Measurements from ENCODE around the gene PRDM2.

The PRDM2 gene

DNA sequence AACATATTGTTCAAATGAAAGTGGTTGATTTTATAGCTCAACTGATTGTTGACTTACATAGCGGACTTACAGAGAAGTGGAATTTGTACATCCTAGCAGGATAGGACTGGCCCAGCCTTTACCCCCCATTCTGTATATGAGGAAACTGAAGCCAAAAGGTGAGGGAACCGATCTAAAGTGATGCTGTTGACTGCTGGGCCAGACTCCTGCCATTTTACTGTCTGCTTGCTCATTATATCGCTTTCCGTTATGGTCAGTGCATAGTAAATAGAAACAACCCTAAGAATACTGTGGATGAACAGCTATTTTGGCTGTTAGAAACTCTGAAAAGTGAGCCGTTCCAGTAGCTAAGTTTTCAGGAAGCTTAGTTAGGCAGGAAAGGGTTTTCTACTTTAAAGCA lies 31.9 kb downstream of the PRDM2 start:
- in situ Hi-C loops (cut with HindIII; ENCODE audit: low sequenced_read_pairs): no loop called here

DNA sequence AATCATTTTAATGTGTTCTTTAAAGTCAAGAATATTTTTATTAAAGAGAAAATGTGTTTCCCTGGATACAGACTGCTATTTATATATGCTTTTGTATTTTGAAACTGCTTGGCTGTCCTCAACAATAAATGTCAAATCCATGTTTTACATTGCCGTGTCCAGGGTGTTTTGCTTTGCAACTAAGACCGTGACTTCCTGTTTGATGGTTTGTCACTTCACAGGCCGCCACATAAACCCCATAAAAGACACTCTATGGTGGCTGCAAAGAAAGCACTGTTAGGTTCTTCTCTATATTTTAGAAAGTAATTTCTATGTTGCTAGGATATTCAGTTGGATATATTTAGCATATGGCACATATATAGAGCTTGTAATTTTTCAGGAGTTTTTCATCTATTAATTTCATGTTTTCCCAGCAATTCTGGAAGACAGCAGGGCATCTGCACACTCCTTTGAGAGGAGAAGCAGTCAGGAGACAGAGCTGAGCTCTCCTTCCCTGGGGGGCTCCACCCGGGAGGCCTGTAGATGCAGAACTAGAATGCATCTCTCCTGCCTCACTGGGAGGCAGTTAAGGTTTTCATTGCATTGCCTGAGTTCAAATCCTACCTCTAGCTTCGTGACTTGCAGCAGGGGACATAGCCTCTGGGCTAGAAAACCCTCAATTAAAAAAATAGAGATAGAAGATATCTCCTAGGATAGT lies 33.1 kb downstream of the PRDM2 start:
- in situ Hi-C loops (cut with HindIII; ENCODE audit: low sequenced_read_pairs): no loop called here

DNA sequence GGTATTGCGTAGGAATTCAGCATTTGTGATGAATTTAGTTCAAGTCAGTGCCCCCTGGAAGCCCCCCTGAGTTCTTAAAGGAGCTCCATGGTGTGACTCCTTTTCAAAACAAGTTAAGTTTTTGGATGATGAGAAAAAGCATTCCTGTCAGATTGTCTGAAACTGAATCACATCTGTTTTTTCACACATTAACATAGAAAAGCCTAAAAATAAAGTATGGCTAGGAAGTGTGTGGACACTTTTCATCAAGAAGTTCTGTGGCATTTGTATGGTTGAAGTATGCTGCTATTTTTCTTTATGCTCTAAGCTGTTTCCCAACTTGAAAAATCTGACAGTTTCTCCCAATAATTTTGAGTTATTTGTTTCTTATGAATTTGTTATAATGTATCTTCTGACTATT lies 33.7 kb downstream of the PRDM2 start:
- in situ Hi-C loops (cut with HindIII; ENCODE audit: low sequenced_read_pairs): no loop called here

DNA sequence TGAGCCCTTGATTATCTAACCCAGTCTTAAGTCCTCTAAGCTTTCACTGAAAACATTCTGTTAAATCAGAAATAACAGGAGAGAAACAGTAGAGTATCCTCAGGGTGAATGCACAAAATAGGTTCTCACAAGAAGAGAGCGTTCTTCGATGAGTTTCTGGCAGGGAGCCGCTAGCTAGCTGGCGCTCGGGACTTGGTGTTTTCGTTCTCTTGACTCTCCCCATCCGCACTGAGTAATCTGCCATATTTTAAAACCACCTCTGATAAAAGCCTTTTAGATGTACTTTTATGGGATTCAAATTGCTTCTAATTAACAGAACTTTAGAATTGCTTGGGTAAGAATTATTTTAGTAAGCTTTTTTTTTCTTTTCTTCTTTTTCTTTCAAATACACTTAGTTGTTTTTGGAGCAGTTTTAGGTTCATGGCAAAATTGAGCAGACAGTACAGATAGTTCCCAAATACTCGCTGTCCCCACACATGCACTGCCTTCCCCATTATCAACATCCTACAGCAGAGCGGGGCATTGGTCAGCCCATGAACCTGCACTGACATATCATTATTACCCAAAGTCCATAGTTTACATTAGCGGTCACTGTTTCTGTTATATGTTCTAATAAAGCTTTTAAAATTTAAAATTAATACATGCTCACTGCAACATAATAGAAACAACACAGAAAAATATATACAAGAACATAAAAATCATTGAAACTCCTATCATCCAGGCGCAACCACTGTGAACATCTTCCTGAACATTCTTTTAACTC lies 35.4 kb downstream of the PRDM2 start:
- in situ Hi-C loops (cut with HindIII; ENCODE audit: low sequenced_read_pairs): no loop called here

DNA sequence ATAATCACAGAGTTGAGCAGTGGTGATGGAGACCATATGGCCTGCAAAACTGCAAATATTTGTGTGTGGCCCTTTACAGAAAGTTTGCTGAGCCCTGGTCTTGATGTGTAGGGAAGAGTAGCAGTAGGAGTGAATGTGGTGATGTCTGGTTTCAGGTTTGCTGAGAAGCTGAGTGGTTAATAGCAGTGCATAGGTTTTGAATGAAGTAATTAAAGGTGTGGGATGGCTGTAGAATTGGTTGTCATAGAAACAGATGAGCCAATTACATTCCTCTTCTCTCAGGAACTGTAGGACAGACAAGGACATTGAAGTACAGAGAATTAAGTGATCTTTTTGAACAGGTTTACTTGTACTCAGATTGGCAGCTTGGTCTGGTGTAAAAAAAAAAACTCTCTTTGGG lies 37.4 kb downstream of the PRDM2 start:
- in situ Hi-C loops (cut with HindIII; ENCODE audit: low sequenced_read_pairs): no loop called here

DNA sequence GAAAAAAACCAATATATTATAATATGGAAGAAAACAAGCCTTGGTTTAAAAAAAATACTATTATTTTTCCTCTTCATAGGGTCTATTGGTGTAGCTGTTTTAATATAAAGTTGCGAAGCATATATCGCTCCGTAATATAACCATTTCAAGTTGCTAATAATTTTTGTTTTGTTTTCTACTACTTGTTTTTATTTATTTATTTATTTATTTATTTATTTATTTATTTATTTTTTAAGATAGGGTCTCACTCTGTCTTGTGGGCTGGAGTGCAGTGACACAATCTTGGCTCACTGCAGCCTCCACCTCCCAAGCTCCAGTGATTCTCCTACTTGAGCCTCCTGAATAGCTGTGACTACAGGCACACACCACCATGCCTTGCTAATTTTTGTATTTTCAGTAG lies 46.4 kb downstream of the PRDM2 start:
- in situ Hi-C loops (cut with HindIII; ENCODE audit: low sequenced_read_pairs): no loop called here

DNA sequence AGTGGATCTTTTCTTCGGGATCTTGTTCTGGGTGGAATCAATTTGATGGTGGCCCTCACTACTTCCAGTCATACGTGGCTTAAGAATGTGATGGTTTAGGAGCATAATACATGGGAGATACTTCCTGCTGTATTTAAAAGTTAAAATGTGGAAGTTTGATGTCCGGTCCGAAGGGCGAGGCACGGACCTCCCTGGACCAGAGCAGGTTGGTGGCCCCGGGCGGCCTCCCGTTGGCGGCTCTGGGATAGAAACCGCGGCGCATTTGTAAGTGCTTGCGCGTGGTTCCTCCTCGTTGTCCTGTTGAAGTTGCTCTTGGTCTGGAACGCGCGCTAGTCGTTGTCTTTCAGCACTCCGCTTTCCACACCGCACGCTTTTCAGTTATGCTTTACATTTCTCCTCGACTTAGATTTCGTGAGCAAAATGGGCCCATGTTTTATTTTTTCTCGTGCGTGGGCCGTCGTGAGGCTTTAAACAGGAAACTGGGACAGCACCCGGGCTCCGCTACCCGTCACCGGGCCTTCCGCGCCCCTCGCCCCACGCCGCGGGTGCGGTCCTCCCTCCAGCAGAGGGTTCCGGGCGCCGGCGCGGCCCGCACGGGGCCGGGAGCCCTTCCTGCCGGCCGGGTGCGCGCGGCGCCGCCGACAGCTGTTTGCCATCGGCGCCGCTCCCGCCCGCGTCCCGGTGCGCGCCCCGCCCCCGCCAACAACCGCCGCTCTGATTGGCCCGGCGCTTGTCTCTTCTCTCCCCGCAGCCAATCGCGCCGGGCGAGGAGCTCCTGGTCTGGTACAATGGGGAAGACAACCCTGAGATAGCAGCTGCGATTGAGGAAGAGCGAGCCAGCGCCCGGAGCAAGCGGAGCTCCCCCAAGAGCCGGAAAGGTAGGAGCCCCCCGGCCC lies 48.9 kb downstream of the PRDM2 start:
- in situ Hi-C loops (cut with HindIII; ENCODE audit: low sequenced_read_pairs): no loop called here

DNA sequence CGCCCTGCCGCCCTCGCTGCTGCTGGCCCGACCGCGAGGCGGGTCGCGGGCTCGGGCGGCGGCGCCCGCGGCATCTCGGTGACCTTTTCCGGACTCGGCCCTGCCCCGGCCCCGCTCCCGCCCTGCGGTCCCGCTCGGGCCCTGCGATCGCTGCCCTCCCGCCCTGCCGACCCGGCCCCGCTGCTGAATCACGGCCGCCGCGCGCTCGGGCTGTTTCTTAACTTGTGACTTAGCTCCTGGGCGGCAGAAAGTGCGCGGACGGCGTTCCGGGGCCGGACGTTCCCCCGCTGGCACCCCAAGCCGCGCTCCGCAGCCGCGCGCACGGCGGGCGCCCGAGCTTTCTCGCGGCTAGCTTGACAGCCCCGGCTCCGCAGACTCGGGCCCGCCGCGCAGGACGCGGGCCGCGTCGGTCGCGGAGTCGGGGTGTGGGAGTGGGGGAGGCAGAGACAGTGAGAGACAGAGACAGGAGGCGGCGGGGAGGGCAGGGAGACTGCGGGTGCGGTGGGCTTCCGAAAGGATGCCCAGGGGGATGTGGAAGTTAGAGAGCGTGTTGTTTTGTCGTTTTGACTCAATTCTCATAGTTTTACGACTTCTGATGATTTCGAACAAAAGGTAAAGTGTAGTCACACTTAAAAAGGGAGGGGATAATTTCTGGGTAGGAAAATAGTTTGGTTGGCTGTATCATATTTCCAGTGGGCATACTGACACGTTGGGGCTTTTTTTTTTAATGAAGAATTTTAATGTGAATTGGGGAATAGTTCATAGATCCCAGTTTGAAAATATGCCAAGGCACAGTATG lies 49.8 kb downstream of the PRDM2 start:
- in situ Hi-C loops (cut with HindIII; ENCODE audit: low sequenced_read_pairs): no loop called here

DNA sequence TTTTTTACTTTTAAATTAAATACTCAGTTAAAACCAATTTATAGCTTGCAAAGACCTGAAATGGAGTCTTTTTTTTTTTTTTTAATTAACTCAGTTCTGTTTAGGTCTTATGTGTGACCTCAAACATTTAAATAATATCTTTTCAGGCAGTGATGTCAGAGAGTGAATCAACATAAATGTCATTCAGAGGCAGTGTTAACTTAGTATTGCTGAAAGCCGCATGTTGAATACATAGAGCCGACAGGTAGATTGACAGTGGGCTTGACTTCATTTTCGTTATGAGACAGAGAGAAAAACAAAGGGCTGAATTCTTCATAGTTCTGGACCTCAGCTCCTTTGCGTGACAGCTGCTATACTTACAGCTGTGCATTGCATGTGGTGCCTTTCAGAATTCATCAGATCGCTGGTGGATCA lies 51.5 kb downstream of the PRDM2 start:
- in situ Hi-C loops (cut with HindIII; ENCODE audit: low sequenced_read_pairs): no loop called here

DNA sequence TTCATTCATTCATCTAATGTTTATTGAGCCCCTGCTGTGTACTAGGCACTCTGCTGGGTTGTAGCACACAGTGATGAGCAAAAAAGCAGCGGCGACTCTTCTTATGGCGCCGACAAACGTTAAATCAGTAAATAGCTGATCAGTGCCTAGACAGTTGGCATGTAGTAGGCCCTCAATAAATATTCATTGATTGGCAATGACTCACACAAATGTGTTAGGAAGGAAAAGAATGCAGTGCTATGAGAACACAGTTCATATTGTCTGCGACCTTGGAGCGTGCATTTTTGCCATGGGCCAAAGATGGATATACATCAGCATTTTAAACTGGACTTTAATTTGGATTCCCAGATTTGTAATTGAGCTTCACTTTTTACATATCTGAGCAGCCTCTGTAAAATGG lies 52.0 kb downstream of the PRDM2 start:
- in situ Hi-C loops (cut with HindIII; ENCODE audit: low sequenced_read_pairs): no loop called here

DNA sequence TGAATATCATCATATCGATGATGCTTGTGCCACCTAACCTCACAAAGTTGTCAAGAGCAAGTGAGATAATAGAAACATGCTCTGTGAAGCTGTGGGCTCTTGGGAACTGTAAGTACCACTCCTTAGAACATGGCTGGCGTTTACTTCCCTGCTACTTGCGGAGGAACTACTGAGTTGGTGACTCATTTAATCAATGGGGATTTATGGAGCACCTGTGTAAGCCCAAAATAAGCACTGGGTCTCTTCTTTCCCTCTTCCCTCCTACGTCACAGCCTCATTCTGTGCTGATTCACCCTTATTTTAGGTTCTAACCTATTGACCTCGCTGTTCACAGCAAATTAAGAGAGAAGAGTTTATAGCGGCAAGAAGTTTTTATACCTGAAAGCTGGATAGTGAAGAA lies 52.9 kb downstream of the PRDM2 start:
- in situ Hi-C loops (cut with HindIII; ENCODE audit: low sequenced_read_pairs): no loop called here

DNA sequence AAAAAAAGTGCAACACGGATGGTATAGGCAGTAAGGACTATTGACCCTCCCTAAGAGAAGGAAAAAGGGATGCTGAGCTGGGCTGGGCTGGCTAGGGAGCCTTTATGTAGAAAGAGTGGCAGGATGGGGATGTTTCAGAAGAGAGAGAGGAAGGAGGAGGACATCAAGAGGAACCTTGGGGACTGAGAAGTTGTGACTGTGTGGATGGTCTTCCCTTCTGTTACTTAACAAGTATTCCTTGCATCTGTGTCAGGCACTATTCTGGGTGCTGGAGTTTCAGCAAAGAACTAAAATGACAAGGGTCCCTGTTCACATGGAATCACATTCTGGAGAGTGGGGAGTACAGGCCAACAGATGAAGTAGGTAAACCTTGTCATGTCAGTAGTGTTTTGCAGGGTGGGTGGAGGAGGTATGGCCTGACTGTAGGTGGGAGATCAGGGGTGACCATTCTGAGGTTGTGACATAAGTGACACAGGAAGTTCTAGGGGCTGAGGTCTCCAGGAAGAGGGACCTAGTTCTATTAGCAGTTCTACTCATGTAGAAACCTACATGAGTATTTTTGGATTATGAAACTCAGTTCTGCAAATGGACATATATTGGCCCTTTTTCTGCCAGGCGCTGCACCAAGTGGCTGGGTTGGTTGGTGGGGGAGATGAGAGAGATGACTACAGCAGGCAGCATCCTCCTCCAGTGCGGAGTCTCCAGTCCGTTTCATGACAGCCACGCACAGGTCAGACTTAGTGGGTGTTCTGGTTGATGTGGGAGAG lies 53.8 kb downstream of the PRDM2 start:
- in situ Hi-C loops (cut with HindIII; ENCODE audit: low sequenced_read_pairs): no loop called here

DNA sequence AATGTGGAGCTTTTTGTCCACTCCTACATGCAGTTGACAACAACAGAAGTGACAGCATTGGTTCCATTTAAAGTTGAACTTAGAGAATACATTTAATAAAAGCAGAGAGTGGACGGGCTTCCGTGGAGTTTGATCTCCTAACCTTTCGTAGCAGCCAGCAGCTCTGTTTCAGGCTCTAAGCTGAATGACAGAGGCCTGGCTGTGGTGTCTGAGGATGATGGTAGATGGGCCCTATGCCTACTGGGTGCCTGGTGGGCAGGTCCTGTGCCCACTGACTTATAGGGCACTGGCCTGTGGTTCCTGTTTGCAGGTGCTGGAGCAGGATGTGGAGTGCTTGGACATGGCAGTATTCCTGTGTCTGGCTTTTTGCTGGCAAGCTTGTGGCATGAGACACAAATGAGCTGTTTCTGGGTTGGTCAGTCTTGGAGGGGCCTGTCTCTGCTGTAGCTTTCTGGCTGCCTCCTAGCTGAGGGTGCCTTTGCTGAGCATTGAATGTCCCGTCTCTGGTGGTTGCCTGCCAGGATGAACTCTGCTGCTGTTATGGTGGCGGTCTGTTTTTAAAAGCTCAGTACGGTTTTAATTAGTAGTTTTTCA lies 54.6 kb downstream of the PRDM2 start:
- in situ Hi-C loops (cut with HindIII; ENCODE audit: low sequenced_read_pairs): no loop called here

DNA sequence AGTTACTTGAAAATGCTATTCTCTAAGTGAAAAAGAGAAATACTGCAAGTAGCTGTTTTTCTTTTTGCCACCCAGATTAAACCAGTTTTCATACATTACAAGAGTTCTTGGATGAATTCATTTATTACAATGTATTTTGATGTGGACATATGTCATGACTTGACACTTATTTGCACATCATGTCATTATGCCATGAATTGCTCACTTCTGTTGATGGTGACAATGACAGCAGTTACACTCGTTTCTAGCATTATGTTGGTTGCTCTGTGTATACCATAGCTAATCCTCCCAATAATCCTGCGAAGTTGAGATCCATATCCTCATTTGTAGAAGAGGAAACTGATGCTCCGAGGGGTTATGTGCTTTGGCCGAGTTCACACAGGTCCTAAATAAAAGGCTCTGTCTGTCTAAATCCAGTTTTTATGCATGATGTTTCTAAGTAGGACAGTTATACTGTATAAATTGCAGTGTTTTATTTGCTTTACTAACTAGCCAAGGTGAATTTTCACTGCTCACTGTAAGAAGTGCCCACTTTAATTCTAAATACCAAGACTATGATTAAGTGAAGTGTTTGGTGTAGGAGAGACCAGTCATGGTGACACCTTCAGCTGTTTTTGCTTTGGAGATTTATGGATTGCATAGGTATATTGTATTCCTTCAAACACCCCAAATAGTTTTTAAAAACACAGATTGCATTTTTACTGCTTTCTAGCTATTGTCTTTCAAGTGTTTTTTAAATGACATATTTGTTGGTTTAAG lies 56.7 kb downstream of the PRDM2 start:
- in situ Hi-C loops (cut with HindIII; ENCODE audit: low sequenced_read_pairs): no loop called here

DNA sequence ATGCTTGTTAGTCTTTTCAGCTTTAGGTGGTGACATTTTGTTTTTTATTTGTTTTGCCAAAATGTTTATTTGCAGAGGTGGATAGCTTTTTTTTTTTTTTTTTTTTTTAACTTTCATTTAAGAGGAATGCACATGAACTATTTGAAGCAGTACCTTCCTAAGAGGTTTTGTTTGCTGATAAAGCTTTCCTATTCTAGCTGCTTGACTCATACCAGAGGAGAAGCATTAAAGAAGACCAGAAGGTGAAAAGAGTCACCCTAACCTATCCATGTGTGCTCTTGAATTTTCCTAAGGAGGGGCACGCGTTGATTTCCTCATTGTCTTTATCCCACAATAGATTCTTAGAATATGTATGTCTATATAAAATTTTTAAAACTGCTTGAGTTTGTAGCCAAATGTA lies 57.7 kb downstream of the PRDM2 start:
- in situ Hi-C loops (cut with HindIII; ENCODE audit: low sequenced_read_pairs): no loop called here

DNA sequence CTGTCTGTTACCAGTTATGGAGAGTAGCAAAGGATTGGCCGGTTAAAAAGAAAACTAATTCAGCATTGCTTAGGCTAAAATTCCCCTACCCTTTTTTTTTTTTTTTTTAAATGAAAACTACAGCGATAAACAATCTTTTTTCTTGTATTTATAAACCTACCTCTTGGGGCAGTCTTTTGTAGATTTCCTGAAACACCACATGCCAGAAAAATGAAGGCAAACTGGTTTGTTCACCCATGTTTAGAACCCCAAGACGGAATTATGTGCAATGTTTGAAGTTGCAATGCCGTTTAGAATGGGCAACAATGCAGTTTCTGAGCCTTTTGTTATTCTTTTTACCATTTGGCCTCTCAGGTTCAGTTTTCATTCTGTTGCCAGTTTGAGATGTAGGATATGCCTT lies 59.1 kb downstream of the PRDM2 start:
- in situ Hi-C loops (cut with HindIII; ENCODE audit: low sequenced_read_pairs): no loop called here

DNA sequence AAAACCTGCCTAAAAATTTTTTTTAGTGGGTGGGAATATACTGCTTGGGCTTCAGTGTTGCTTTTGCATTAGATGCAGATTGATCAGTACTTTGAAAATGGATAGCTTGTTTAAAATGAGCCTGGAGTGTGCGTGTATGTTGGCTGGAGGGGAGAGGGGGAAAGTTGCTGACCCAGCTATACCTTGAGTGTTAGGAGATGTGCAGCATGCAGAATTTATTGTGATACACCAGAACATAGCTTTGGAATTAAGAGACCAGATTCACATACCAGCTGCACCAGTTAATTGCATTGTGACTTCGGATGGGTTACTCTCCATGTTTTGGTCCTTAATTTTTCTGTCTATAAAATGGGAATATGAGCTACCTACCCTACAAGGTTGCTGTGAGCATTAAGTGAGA lies 60.4 kb downstream of the PRDM2 start:
- in situ Hi-C loops (cut with HindIII; ENCODE audit: low sequenced_read_pairs): no loop called here

DNA sequence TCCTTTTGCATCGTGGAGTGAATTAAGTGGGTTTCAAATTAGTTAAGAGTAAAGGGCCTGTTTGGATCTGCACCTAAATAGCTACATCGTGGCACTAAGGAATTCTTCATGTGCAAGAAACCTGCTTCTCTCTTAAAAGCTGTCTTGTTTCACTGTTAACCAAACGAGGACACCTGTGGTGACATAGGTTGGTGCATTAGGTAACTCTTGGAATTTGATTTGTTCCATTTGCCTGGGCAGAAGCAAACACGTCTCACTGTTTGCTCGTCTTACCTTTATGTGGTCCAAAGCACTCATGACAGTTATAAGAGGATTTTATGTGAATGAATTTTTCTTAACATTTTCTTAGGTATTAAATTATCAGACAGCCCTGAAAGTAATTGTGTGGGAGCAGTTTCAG lies 60.9 kb downstream of the PRDM2 start:
- in situ Hi-C loops (cut with HindIII; ENCODE audit: low sequenced_read_pairs): no loop called here

DNA sequence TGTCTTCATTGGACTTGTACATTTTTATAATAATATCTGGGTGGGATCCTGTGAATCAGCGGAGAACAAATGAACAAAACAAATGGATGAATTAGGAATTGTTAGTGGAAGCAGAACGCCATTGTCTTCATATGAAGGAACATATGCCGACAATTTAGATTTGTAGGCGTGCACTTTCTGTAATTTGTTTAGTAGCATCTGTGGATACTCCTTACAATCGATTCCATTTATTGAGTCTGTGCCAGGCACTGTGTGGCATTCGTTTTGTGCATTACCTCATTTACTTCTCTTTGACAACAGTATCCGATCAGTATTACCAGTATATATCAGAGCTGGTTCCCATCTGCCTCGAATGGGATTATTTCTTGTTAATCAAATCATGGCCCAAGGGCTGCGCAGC lies 61.9 kb downstream of the PRDM2 start:
- in situ Hi-C loops (cut with HindIII; ENCODE audit: low sequenced_read_pairs): no loop called here
